SK-N-SH (cell line): ENCODE results near the gene CXCL1. TPM values are rescaled to one million over a fixed set of nuclear protein-coding genes. Genes with fewer than 3 reads are reported as not detected.

Experiments used
- CTCF ChIA-PET: fragments of 300-600, 350-600 bp; formaldehyde crosslinking; extraction: SDS; loops from one replicate; lab custom pipeline; 2021; lab: Yijun Ruan, JAX
- POLR2A ChIA-PET: fragments of 350-600 bp; sonication (Branson Sonifier 250); formaldehyde crosslinking; extraction: SDS; loops from one replicate; lab custom pipeline; 2020; ENCODE audit warnings: antibody characterized with exemption, inconsistent platforms; lab: Yijun Ruan, JAX
- DNase-seq: peaks from one replicate; pipeline ENCODE4 v3.0.0; 2012
- H2AFZ ChIP-seq: fragments of 200-600 bp; sonication (generic); 2 replicates; pipeline ENCODE4 v1.8.1; 2016; ENCODE audit warnings: antibody characterized with exemption, mild to moderate bottlenecking, low read depth
- H3F3A ChIP-seq: fragments of 200-600 bp; sonication (generic); replicated peaks from 2 replicates; pipeline ENCODE3; 2016; ENCODE audit warnings: antibody characterized with exemption, mild to moderate bottlenecking; ENCODE audit not compliant: insufficient read depth
- H3K27ac ChIP-seq, 2 experiments: fragments of 200-500 bp in 1 of 2; fragments of 200-600 bp in 1 of 2; sonication (Bioruptor generic) in 1 of 2; sonication (generic), shearing (Covaris generic) in 1 of 2; 2 replicates each; pipeline versions ENCODE4 v1.5.1 to v1.6.1; 2014 to 2016; ENCODE audit warnings: low read depth in 2 of 2, inconsistent platforms in 1 of 2, low read length in 1 of 2, mild to moderate bottlenecking in 1 of 2, mixed read lengths in 1 of 2
- H3K27me3 ChIP-seq: fragments of 200-600 bp; sonication (generic), shearing (Covaris generic); 2 replicates; pipeline ENCODE4 v1.6.1; 2016; ENCODE audit warnings: mixed run types; ENCODE audit not compliant: insufficient read depth
- H3K36me3 ChIP-seq, 2 experiments: fragments of 200-500 bp in 1 of 2; fragments of 200-600 bp in 1 of 2; sonication (Bioruptor generic) in 1 of 2; sonication (generic) in 1 of 2; replicated peaks in 1 of 2; 2 replicates each; pipeline versions ENCODE3 to v1.5.1; 2014 to 2016; ENCODE audit warnings: low read length in 1 of 2, mild to moderate bottlenecking in 1 of 2; ENCODE audit not compliant: insufficient read depth in 2 of 2, control insufficient read depth in 1 of 2
- H3K4me1 ChIP-seq, 2 experiments: fragments of 200-500 bp in 1 of 2; fragments of 200-600 bp in 1 of 2; sonication (Bioruptor generic) in 1 of 2; sonication (generic), shearing (Covaris generic) in 1 of 2; 2 replicates each; pipeline versions ENCODE4 v1.5.1 to v1.6.1; 2014 to 2016; ENCODE audit warnings: low read depth in 1 of 2, low read length in 1 of 2, mixed run types in 1 of 2; ENCODE audit not compliant: insufficient read depth in 2 of 2, control insufficient read depth in 1 of 2
- H3K4me2 ChIP-seq: fragments of 200-600 bp; sonication (generic), shearing (Covaris generic); 2 replicates; pipeline ENCODE4 v1.6.1; 2017; ENCODE audit warnings: mixed run types
- H3K4me3 ChIP-seq, 2 experiments: fragments of 200-500 bp in 1 of 2; fragments of 200-600 bp in 1 of 2; sonication (Bioruptor generic) in 1 of 2; sonication (generic), shearing (Covaris generic) in 1 of 2; 2 replicates each; pipeline versions ENCODE4 v1.5.1 to v1.8.1; 2014 to 2016; ENCODE audit warnings: low read depth in 2 of 2, inconsistent platforms in 1 of 2, low read length in 1 of 2, mild to moderate bottlenecking in 1 of 2, mixed read lengths in 1 of 2, moderate library complexity in 1 of 2
- H3K79me2 ChIP-seq: fragments of 200-600 bp; sonication (generic); 2 replicates; pipeline ENCODE4 v1.8.1; 2017; ENCODE audit warnings: mild to moderate bottlenecking; ENCODE audit not compliant: insufficient read depth
- H3K9ac ChIP-seq: fragments of 200-600 bp; sonication (generic); 2 replicates; pipeline ENCODE4 v1.6.1; 2017; ENCODE audit warnings: mixed run types
- H3K9me2 ChIP-seq: fragments of 200-600 bp; sonication (generic); 2 replicates; pipeline ENCODE4 v1.6.1; 2017; ENCODE audit warnings: mixed run types
- H3K9me3 ChIP-seq: fragments of 200-600 bp; sonication (generic); 2 replicates; pipeline ENCODE4 v1.6.1; 2017; ENCODE audit warnings: mixed run types, mild to moderate bottlenecking, moderate library complexity
- H4K20me1 ChIP-seq: fragments of 200-600 bp; sonication (generic); 2 replicates; pipeline ENCODE4 v1.6.1; 2017; ENCODE audit warnings: mild to moderate bottlenecking, mixed run types; ENCODE audit not compliant: insufficient read depth
- CHD2 ChIP-seq: fragments of 150-350 bp; IDR thresholded peaks from 2 replicates; pipeline ENCODE4 v1.6.1; 2018; ENCODE audit warnings: low read length; ENCODE audit not compliant: partially characterized antibody
- ELF1 ChIP-seq: IDR thresholded peaks from 2 replicates; pipeline ENCODE4 v1.4.0; 2012
- EZH2phosphoT487 ChIP-seq: fragments of 200-600 bp; sonication (generic); IDR thresholded peaks from 2 replicates; pipeline ENCODE4 v1.6.1; 2017; ENCODE audit warnings: low read depth, mixed run types, mild to moderate bottlenecking, antibody characterized with exemption, moderate library complexity, borderline replicate concordance
- FOXJ3 ChIP-seq: sonication (generic); formaldehyde crosslinking; IDR thresholded peaks from 2 replicates; pipeline ENCODE4 v1.5.1; 2020; ENCODE audit warnings: mild to moderate bottlenecking, missing genetic modification reagents
- GABPA ChIP-seq: IDR thresholded peaks from 2 replicates; pipeline ENCODE4 v1.4.0; 2012; ENCODE audit warnings: low read depth, mild to moderate bottlenecking
- JUND ChIP-seq: IDR thresholded peaks from 2 replicates; pipeline ENCODE4 v1.4.0; 2012
- MXI1 ChIP-seq: IDR thresholded peaks from 2 replicates; pipeline ENCODE4 v1.6.1; 2012; ENCODE audit warnings: mild to moderate bottlenecking, low read depth, low read length, improper control_type of control experiment
- NFIC ChIP-seq: IDR thresholded peaks from 2 replicates; pipeline ENCODE4 v1.4.0; 2012; ENCODE audit warnings: borderline replicate concordance
- NRF1 ChIP-seq: IDR thresholded peaks from 2 replicates; pipeline ENCODE4 v1.6.1; 2012; ENCODE audit warnings: low read depth, mild to moderate bottlenecking, low read length
- POLR2AphosphoS5 ChIP-seq: IDR thresholded peaks from 2 replicates; pipeline ENCODE4 v1.6.1; 2012; ENCODE audit warnings: low read depth, low read length
- RAD21 ChIP-seq: IDR thresholded peaks from 2 replicates; pipeline ENCODE4 v1.6.1; 2012; ENCODE audit warnings: mild to moderate bottlenecking, low read length
- RXRA ChIP-seq: IDR thresholded peaks from 2 replicates; pipeline ENCODE4 v1.4.0; 2012; ENCODE audit warnings: low read depth, mild to moderate bottlenecking, borderline replicate concordance
- SIN3A ChIP-seq: IDR thresholded peaks from 2 replicates; pipeline ENCODE4 v1.6.1; 2012; ENCODE audit warnings: low read depth, mild to moderate bottlenecking, low read length, moderate library complexity, borderline replicate concordance
- SMC3 ChIP-seq: IDR thresholded peaks from 2 replicates; pipeline ENCODE4 v1.6.1; 2012; ENCODE audit warnings: low read depth, low read length, improper control_type of control experiment
- TAF1 ChIP-seq: IDR thresholded peaks from 2 replicates; pipeline ENCODE4 v1.6.1; 2012; ENCODE audit warnings: low read depth, mild to moderate bottlenecking, low read length, moderate library complexity, borderline replicate concordance
- TEAD4 ChIP-seq: IDR thresholded peaks from 2 replicates; pipeline ENCODE4 v1.4.0; 2012; ENCODE audit warnings: mild to moderate bottlenecking, borderline replicate concordance; ENCODE audit not compliant: insufficient read depth
- YY1 ChIP-seq: IDR thresholded peaks from 2 replicates; pipeline ENCODE4 v1.4.0; 2012; ENCODE audit warnings: low read depth, mild to moderate bottlenecking
- WGBS: methylation state at CpG from one replicate; pipeline ENCODE4 v1.1.6; 2017; ENCODE audit warnings: low lambda C conversion rate; 5-methylcytosine and 5-hydroxymethylcytosine counted together
- polyA plus RNA-seq, 3 experiments: library from polyadenylated mRNA; depleted of rRNA; stranded (reverse); fragments of >200 nt; gene quantifications; 2 replicates each; pipeline ENCODE4 v1.2.3, GENCODE V29; 2012
- TF ChIP-seq, protein P1 (sequence below): fragments of 150-350 bp; IDR thresholded peaks from 2 replicates; pipeline ENCODE4 v1.6.1; 2017; ENCODE audit warnings: antibody characterized with exemption, low read length, low read depth, borderline replicate concordance
- TF ChIP-seq, protein P2 (sequence below): fragments of 150-350 bp; IDR thresholded peaks from 2 replicates; pipeline ENCODE4 v1.6.1; 2016; ENCODE audit warnings: mild to moderate bottlenecking, low read depth, low read length
- TF ChIP-seq, protein P3 (sequence below): fragments of 200-600 bp; sonication (generic); IDR thresholded peaks from 2 replicates; pipeline ENCODE4 v1.6.1; 2017; ENCODE audit warnings: antibody characterized with exemption, mild to moderate bottlenecking, moderate library complexity
- TF ChIP-seq, protein P4 (sequence below): IDR thresholded peaks from 2 replicates; pipeline ENCODE4 v1.6.1; 2012; ENCODE audit warnings: mild to moderate bottlenecking, low read depth, low read length, moderate library complexity
- TF ChIP-seq, protein P5 (sequence below): IDR thresholded peaks from 2 replicates; pipeline ENCODE4 v1.4.0; 2012; ENCODE audit warnings: low read depth

The CXCL1 gene
- polyA plus RNA-seq, 1 of the 3 experiments (the other 2 are of a cell fraction) = 0.12 TPM

DNA sequence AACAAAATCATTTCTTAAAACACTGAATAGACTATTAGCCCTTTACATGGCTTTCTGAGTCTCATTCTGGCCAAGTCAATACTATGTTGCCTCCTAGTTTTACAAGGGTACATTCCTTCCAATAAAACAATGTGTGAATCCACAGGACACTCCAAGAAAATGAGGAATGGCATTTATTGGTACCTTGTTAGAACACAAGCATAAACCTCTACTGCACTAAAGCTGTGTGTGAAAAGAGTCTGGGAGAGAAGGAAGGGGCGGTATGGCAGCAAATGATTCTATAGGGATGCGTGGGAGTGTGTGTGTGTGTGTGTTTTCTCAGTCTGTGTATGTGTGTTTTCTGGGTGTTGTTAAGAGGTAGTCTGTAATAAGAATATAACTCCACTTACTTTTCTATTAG, 48.9 kb downstream of the CXCL1 start:
- Histone ChIP-seq H3K9me2 (no peaks in the 10 kb centered on the region), H3K36me3 (no peaks in the 10 kb centered on the region), H3K27me3 (no peaks in the 10 kb centered on the region), H3K27ac (no peak overlapping the region), H3K4me3 (no peak overlapping the region), H4K20me1 (no peaks in the 10 kb centered on the region), H2AFZ (no peak overlapping the region), H3F3A (peaks cover 9% of the 10 kb centered on the region), H3K79me2 (no peaks in the 10 kb centered on the region), H3K9ac (no peak overlapping the region), H3K4me1 (no peaks in the 10 kb centered on the region), H3K4me2 (no peak overlapping the region), H3K9me3 (no peaks in the 10 kb centered on the region)
- WGBS = 25% methylated on average over 2 of the region's 2 CpGs
- POLR2A ChIA-PET = no interaction called here
- no peak for DNase-seq
- CTCF ChIA-PET = no interaction called here
- no peak for TF ChIP-seq RXRA
- TF ChIP-seq MXI1 = no peak
- TF ChIP-seq, protein P1, sequence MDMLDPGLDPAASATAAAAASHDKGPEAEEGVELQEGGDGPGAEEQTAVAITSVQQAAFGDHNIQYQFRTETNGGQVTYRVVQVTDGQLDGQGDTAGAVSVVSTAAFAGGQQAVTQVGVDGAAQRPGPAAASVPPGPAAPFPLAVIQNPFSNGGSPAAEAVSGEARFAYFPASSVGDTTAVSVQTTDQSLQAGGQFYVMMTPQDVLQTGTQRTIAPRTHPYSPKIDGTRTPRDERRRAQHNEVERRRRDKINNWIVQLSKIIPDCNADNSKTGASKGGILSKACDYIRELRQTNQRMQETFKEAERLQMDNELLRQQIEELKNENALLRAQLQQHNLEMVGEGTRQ = no peak
- no peak for TF ChIP-seq SIN3A
- no peak for TF ChIP-seq EZH2phosphoT487
- TF ChIP-seq GABPA = no peak
- no peak for TF ChIP-seq SMC3
- TF ChIP-seq RAD21 = no peak
- no peak for TF ChIP-seq FOXJ3 (CRISPR knock-in tag)
- TF ChIP-seq NRF1 = no peak
- TF ChIP-seq, protein P2, sequence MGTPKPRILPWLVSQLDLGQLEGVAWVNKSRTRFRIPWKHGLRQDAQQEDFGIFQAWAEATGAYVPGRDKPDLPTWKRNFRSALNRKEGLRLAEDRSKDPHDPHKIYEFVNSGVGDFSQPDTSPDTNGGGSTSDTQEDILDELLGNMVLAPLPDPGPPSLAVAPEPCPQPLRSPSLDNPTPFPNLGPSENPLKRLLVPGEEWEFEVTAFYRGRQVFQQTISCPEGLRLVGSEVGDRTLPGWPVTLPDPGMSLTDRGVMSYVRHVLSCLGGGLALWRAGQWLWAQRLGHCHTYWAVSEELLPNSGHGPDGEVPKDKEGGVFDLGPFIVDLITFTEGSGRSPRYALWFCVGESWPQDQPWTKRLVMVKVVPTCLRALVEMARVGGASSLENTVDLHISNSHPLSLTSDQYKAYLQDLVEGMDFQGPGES = no peak
- no peak for TF ChIP-seq NFIC
- no peak for TF ChIP-seq POLR2AphosphoS5
- no peak for TF ChIP-seq TEAD4

DNA sequence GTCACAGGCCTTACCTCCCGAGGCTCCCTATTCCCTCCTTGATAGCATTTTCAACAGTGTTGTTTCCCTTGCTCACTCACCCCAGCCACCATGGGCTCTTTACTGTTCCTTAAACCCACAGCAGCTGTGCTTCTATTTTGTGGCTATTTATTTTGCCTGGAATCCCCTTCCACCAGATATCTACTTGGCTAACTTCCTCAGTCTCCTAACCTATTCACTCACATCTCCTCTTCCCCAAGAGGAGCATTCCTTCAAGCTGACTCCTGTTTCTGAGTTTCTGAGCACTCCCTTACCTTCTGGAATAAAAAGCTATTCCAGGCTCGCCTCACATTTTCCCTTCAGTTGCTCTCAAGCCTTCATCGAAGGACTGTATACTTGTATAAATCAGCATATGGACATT, 50.5 kb downstream of the CXCL1 start:
- ChIA-PET CTCF (no interaction called here), POLR2A (no interaction called here)
- Histone ChIP-seq H3K4me1 (no peaks in the 10 kb centered on the region), H3K27me3 (no peaks in the 10 kb centered on the region), H3K79me2 (no peaks in the 10 kb centered on the region), H3F3A (peaks cover 11% of the 10 kb centered on the region), H3K27ac (no peak overlapping the region), H3K36me3 (no peaks in the 10 kb centered on the region), H3K9me2 (no peaks in the 10 kb centered on the region), H3K9ac (no peak overlapping the region), H4K20me1 (no peaks in the 10 kb centered on the region), H3K9me3 (no peaks in the 10 kb centered on the region), H3K4me3 (no peak overlapping the region), H2AFZ (no peak overlapping the region), H3K4me2 (no peak overlapping the region)
- TF ChIP-seq, protein P3, sequence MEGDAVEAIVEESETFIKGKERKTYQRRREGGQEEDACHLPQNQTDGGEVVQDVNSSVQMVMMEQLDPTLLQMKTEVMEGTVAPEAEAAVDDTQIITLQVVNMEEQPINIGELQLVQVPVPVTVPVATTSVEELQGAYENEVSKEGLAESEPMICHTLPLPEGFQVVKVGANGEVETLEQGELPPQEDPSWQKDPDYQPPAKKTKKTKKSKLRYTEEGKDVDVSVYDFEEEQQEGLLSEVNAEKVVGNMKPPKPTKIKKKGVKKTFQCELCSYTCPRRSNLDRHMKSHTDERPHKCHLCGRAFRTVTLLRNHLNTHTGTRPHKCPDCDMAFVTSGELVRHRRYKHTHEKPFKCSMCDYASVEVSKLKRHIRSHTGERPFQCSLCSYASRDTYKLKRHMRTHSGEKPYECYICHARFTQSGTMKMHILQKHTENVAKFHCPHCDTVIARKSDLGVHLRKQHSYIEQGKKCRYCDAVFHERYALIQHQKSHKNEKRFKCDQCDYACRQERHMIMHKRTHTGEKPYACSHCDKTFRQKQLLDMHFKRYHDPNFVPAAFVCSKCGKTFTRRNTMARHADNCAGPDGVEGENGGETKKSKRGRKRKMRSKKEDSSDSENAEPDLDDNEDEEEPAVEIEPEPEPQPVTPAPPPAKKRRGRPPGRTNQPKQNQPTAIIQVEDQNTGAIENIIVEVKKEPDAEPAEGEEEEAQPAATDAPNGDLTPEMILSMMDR = no peak
- TF ChIP-seq YY1 (no peak), CHD2 (no peak), ELF1 (no peak), FOXJ3 (CRISPR knock-in tag) (no peak), TAF1 (no peak), JUND (no peak), NRF1 (no peak)
- TF ChIP-seq, protein P4, sequence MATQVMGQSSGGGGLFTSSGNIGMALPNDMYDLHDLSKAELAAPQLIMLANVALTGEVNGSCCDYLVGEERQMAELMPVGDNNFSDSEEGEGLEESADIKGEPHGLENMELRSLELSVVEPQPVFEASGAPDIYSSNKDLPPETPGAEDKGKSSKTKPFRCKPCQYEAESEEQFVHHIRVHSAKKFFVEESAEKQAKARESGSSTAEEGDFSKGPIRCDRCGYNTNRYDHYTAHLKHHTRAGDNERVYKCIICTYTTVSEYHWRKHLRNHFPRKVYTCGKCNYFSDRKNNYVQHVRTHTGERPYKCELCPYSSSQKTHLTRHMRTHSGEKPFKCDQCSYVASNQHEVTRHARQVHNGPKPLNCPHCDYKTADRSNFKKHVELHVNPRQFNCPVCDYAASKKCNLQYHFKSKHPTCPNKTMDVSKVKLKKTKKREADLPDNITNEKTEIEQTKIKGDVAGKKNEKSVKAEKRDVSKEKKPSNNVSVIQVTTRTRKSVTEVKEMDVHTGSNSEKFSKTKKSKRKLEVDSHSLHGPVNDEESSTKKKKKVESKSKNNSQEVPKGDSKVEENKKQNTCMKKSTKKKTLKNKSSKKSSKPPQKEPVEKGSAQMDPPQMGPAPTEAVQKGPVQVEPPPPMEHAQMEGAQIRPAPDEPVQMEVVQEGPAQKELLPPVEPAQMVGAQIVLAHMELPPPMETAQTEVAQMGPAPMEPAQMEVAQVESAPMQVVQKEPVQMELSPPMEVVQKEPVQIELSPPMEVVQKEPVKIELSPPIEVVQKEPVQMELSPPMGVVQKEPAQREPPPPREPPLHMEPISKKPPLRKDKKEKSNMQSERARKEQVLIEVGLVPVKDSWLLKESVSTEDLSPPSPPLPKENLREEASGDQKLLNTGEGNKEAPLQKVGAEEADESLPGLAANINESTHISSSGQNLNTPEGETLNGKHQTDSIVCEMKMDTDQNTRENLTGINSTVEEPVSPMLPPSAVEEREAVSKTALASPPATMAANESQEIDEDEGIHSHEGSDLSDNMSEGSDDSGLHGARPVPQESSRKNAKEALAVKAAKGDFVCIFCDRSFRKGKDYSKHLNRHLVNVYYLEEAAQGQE = no peak
- TF ChIP-seq, protein P5, sequence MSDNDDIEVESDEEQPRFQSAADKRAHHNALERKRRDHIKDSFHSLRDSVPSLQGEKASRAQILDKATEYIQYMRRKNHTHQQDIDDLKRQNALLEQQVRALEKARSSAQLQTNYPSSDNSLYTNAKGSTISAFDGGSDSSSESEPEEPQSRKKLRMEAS = no peak
- no peak for DNase-seq
- WGBS = 3% methylated on average over 3 of the region's 3 CpGs
